Measurements from ENCODE around the gene RAD51B.

- TF ChIP-seq, protein P1, sequence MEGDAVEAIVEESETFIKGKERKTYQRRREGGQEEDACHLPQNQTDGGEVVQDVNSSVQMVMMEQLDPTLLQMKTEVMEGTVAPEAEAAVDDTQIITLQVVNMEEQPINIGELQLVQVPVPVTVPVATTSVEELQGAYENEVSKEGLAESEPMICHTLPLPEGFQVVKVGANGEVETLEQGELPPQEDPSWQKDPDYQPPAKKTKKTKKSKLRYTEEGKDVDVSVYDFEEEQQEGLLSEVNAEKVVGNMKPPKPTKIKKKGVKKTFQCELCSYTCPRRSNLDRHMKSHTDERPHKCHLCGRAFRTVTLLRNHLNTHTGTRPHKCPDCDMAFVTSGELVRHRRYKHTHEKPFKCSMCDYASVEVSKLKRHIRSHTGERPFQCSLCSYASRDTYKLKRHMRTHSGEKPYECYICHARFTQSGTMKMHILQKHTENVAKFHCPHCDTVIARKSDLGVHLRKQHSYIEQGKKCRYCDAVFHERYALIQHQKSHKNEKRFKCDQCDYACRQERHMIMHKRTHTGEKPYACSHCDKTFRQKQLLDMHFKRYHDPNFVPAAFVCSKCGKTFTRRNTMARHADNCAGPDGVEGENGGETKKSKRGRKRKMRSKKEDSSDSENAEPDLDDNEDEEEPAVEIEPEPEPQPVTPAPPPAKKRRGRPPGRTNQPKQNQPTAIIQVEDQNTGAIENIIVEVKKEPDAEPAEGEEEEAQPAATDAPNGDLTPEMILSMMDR (optimal IDR thresholded peaks at IDR 0.05 in 1 of 3, IDR thresholded peaks at IDR 0.05 in 1 of 3, conservative IDR thresholded peaks at IDR 0.05 in 1 of 3; ENCODE audit: extremely low read depth in 1 of 3, insufficient read depth in 2 of 3, low read length in 3 of 3): no peak
- no peak for TF ChIP-seq EZH2 (IDR thresholded peaks at IDR 0.05; ENCODE audit: low read length)
Measured at GRCh38 chr14:68607081-68607866, 787.7 kb downstream of the RAD51B start.

Measured in keratinocyte (primary cell).